Hepatocyte (in vitro differentiated cells): Measurements from ENCODE around the gene IL21R. TPM values are rescaled to one million over a fixed set of nuclear protein-coding genes. Genes with fewer than 3 reads are reported as not detected.

Experiments
- DNase-seq: peaks from one replicate; pipeline ENCODE4 v3.0.0-alpha.2; 2016; ENCODE audit warnings: low spot score
- H2AFZ ChIP-seq: fragments of 200-600 bp; sonication (generic); 2 replicates; pipeline ENCODE4 v1.6.0; 2016; ENCODE audit warnings: antibody characterized with exemption, mild to moderate bottlenecking
- H3K27ac ChIP-seq: fragments of 200-600 bp; sonication (generic); 2 replicates; pipeline ENCODE4 v1.5.1; 2016; ENCODE audit warnings: mild to moderate bottlenecking
- H3K27me3 ChIP-seq: fragments of 200-600 bp; sonication (generic); 2 replicates; pipeline ENCODE4 v1.6.1; 2016
- H3K36me3 ChIP-seq: fragments of 200-600 bp; sonication (generic); replicated peaks from 2 replicates; pipeline ENCODE4 v1.5.1; 2016; ENCODE audit warnings: low read depth; ENCODE audit not compliant: insufficient read depth
- H3K4me1 ChIP-seq: fragments of 200-600 bp; sonication (generic); 2 replicates; pipeline ENCODE4 v1.5.1; 2016; ENCODE audit warnings: mild to moderate bottlenecking, moderate library complexity; ENCODE audit not compliant: insufficient read depth
- H3K4me2 ChIP-seq: fragments of 200-600 bp; sonication (generic); 2 replicates; pipeline ENCODE4 v1.6.0; 2016
- H3K4me3 ChIP-seq: fragments of 200-600 bp; sonication (generic); 2 replicates; pipeline ENCODE4 v1.5.1; 2016; ENCODE audit warnings: mild to moderate bottlenecking
- H3K79me2 ChIP-seq: fragments of 200-600 bp; sonication (generic); 2 replicates; pipeline ENCODE4 v1.6.0; 2017; ENCODE audit warnings: mild to moderate bottlenecking
- H3K9me2 ChIP-seq: fragments of 200-600 bp; sonication (generic); replicated peaks from 2 replicates; pipeline ENCODE4 v1.6.0; 2017; ENCODE audit warnings: mild to moderate bottlenecking; ENCODE audit not compliant: insufficient read depth
- H3K9me3 ChIP-seq: fragments of 200-600 bp; sonication (generic); 2 replicates; pipeline ENCODE4 v1.5.1; 2016; ENCODE audit warnings: low read depth, mild to moderate bottlenecking
- H4K20me1 ChIP-seq: fragments of 200-600 bp; sonication (generic); 2 replicates; pipeline ENCODE4 v1.6.0; 2016; ENCODE audit warnings: mild to moderate bottlenecking; ENCODE audit not compliant: insufficient read depth, poor library complexity, severe bottlenecking
- EZH2 ChIP-seq: fragments of 200-600 bp; sonication (generic); IDR thresholded peaks from 2 replicates; pipeline ENCODE4 v1.6.1; 2016; ENCODE audit warnings: antibody characterized with exemption, mild to moderate bottlenecking, borderline replicate concordance
- EZH2phosphoT487 ChIP-seq: fragments of 200-600 bp; sonication (generic); IDR thresholded peaks from one replicate; pipeline ENCODE4 v1.6.1; 2018; ENCODE audit warnings: antibody characterized with exemption, mild to moderate bottlenecking, low read depth, moderate library complexity; ENCODE audit not compliant: unreplicated experiment, severe bottlenecking
- WGBS: methylation state at CpG from one replicate; pipeline ENCODE4 v1.1.6; 2016; ENCODE audit warnings: low lambda C conversion rate; ENCODE audit errors: missing lambda C conversion rate; 5-methylcytosine and 5-hydroxymethylcytosine counted together
- polyA plus RNA-seq: library from polyadenylated mRNA; unstranded; fragments of >200 nt; fragmentation: Nextera tagmentation; extraction: Ambion mirVana; gene quantifications from 2 replicates; pipeline ENCODE4 v1.2.1, GENCODE V29; 2016
- total RNA-seq: library from RNA; depleted of rRNA; stranded (reverse); fragments of >200 nt; gene quantifications from 2 replicates; pipeline ENCODE4 v1.2.3, GENCODE V29; 2014
- TF ChIP-seq, protein P1 (sequence below): fragments of 200-600 bp; sonication (generic); IDR thresholded peaks from 2 replicates; pipeline ENCODE4 v1.5.1; 2016; ENCODE audit warnings: antibody characterized with exemption, mild to moderate bottlenecking; ENCODE audit not compliant: poor library complexity

The IL21R gene
- total and polyA plus RNA-seq, 2 experiments from 2014 or later, result 0.10 TPM; not detected in 1

DNA sequence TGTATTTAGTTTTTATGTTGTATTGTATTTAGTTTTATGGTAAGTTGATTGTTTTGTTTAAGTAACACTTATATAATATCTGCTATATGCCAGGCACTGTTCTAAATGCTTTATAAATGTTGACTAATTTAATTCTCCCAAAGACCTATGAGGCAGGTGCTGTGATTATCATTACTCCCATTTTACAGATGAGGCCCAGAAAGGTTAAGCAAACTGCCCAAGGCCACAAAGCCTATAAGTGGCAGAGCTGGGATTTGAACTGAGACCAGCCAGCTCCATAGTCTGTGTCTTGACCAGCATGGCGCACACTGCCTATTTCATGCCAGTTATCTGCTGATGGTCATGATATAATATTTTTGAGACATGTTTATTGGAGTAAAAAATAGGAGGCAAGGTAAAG is 24.0 kb downstream of the IL21R start:
- Histone ChIP-seq H3K27me3 (no peaks in the 10 kb centered on the region), H3K9me2 (no peaks in the 10 kb centered on the region), H3K27ac (no peak overlapping the region), H4K20me1 (no peaks in the 10 kb centered on the region), H3K4me2 (no peak overlapping the region), H3K36me3 (no peaks in the 10 kb centered on the region), H3K4me1 (no peaks in the 10 kb centered on the region), H3K9me3 (peaks cover 7% of the 10 kb centered on the region), H3K79me2 (no peaks in the 10 kb centered on the region), H3K4me3 (no peak overlapping the region), H2AFZ (no peak overlapping the region)
- 100% methylated on average over 1 of the region's 1 CpG for WGBS
- DNase-seq, result no peak
- TF ChIP-seq EZH2, result no peak

DNA sequence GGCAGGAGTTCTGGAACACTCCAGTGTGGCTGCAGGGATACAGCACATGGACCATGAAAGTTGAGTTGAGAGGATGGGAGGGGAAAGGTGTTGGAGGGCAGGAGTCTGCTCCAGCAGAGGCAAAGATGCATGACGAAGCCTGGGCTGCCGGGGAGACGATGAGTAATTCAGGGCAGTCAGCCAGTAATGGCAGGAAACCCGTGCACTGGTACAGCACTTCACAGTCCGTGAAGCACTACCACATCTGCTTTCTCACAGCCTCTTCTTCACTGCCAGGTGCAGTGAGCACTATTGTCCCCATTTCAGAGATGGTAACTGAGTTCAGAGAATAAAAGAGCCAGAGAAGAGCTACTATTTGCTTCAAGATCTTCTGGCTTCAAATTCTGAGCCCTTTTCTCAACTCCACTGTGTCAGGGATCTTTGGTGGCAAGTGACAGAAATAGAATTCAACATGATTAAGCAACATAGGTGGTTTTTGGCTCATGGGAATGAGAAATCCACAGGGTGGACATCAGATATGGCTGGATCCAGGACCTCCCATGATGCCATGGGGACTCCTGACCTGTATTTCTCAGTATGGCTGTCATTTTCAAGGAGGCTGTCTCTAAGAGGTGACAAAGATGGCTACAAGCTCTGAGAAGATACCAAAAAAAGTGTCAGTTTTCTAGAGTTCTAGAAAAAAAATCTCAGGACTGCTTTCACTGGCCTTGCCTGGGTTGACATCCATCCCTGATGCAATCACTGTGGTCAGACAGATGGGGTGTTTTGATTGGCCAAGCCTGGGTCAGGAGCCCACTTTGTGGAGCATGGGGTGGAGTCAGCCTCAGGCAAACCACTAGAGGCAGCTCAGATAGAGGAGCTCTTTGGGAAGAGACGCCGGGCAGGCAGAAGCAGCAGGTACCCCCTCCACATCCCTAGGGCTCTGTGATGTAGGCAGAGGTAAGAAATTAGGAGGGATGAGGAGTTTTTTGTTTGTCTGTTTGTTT is 24.7 kb downstream of the IL21R start:
- Histone ChIP-seq H3K9me2 (no peaks in the 10 kb centered on the region), H3K27ac (no peak overlapping the region), H3K4me1 (no peaks in the 10 kb centered on the region), H3K27me3 (no peaks in the 10 kb centered on the region), H3K36me3 (no peaks in the 10 kb centered on the region), H3K4me3 (no peak overlapping the region), H2AFZ (no peak overlapping the region), H3K4me2 (no peak overlapping the region), H4K20me1 (no peaks in the 10 kb centered on the region), H3K79me2 (no peaks in the 10 kb centered on the region), H3K9me3 (peaks cover 7% of the 10 kb centered on the region)
- WGBS, result 65% methylated on average over 7 of the region's 7 CpGs
- TF ChIP-seq EZH2, result no peak
- TF ChIP-seq, protein P1, sequence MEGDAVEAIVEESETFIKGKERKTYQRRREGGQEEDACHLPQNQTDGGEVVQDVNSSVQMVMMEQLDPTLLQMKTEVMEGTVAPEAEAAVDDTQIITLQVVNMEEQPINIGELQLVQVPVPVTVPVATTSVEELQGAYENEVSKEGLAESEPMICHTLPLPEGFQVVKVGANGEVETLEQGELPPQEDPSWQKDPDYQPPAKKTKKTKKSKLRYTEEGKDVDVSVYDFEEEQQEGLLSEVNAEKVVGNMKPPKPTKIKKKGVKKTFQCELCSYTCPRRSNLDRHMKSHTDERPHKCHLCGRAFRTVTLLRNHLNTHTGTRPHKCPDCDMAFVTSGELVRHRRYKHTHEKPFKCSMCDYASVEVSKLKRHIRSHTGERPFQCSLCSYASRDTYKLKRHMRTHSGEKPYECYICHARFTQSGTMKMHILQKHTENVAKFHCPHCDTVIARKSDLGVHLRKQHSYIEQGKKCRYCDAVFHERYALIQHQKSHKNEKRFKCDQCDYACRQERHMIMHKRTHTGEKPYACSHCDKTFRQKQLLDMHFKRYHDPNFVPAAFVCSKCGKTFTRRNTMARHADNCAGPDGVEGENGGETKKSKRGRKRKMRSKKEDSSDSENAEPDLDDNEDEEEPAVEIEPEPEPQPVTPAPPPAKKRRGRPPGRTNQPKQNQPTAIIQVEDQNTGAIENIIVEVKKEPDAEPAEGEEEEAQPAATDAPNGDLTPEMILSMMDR, result no peak
- no peak for DNase-seq

DNA sequence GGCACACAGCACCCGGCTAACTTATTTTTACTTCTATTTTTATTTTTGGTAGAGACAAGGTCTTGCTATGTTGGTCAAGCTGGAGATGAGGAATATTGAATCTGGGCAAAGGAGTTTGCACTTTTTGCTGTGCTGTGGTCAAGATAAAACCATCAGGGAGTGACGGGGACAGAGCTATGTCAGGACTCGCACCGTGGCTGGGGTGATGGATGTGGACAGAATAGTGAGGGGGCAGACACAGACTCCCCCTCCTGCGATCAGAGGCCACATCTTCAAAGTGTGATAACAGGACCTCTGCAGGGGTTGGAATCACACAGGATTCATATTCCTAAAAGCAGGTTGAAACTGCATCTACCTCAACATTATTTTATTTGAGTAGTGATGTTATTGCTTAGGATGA is 25.6 kb downstream of the IL21R start:
- H3K4me2 ChIP-seq, result no peak overlapping the region
- H3K4me1 ChIP-seq, result no peaks in the 10 kb centered on the region
- 88% methylated on average over 5 of the region's 5 CpGs for WGBS
- H3K27ac ChIP-seq, result no peak overlapping the region
- no peak for TF ChIP-seq EZH2
- TF ChIP-seq, protein P1, result no peak
- TF ChIP-seq EZH2phosphoT487, result no peak
- H3K27me3 ChIP-seq, result no peaks in the 10 kb centered on the region
- peaks cover 6% of the 10 kb centered on the region for H3K9me3 ChIP-seq
- no peaks in the 10 kb centered on the region for H3K9me2 ChIP-seq
- H3K36me3 ChIP-seq, result no peaks in the 10 kb centered on the region
- H2AFZ ChIP-seq, result no peak overlapping the region
- no peaks in the 10 kb centered on the region for H3K79me2 ChIP-seq
- no peak for DNase-seq
- no peaks in the 10 kb centered on the region for H4K20me1 ChIP-seq
- H3K4me3 ChIP-seq, result no peak overlapping the region

DNA sequence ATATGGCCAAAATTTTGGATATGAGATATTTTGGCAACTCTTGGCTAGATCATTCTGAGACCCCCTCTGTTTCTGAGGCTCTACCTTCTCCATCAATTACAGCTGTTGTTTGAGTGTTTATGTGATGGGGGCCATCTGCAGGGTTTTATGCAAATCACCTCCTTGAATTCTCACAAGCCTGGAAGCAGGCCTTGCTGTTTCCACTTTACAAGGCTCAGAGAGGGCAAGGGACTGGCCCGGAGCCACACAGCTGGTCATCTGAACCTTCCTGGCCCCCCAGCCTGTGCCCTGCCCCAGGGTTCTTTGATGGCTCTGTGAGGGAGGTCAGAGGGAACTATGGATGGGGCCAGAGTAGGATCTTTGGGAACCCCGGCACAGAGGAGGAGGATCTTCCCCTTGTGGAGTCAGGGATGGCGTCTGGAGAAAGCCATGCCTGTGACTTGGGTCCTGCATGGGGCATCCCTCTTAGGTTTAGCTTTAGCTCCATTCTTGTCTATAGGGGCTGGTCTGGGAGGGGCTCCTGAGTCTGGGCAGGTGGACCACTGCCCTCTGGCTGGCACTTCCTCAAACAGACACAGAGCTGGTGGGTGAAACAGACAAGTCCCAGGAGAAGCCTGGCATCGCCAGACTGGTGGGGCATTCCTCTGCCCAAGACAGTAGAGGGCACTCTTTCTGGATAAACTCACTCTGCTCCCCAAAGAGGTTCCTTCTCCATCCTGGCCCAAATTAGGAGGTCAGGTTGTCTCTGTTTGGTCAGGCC is 26.2 kb downstream of the IL21R start:
- no peak for DNase-seq
- TF ChIP-seq EZH2 (no peak), EZH2phosphoT487 (no peak)
- TF ChIP-seq, protein P1, result no peak
- Histone ChIP-seq H3K36me3 (no peaks in the 10 kb centered on the region), H3K27ac (no peak overlapping the region), H3K27me3 (no peaks in the 10 kb centered on the region), H3K4me3 (no peak overlapping the region), H3K9me3 (no peaks in the 10 kb centered on the region), H4K20me1 (no peaks in the 10 kb centered on the region), H3K9me2 (no peaks in the 10 kb centered on the region), H3K79me2 (no peaks in the 10 kb centered on the region), H3K4me1 (no peaks in the 10 kb centered on the region), H3K4me2 (no peak overlapping the region), H2AFZ (no peak overlapping the region)
- 95% methylated on average over 4 of the region's 4 CpGs for WGBS
